Activated T-cell treated with anti-CD3 and anti-CD28 coated beads, Interleukin-2, amount 50 U/mL, for 72 hours (primary cell): ENCODE measurements around the gene TMEM184B. TPM values are rescaled to one million over a fixed set of nuclear protein-coding genes. Genes with fewer than 3 reads are reported as not detected.

Experiments
- ATAC-seq, 2 donors: fragments of 150-1000 bp; cut with Tn5 transposase; replicated peaks in 1 of 2; 2 replicates each; pipeline ENCODE4 v1.10.0; 2021; ENCODE audit warnings: moderate library complexity in 2 of 2, mild to moderate bottlenecking in 1 of 2
- DNase-seq, 2 donors: peaks; one replicate each; pipeline ENCODE4 v3.0.0; 2021 to 2022; ENCODE audit warnings: mixed read lengths in 1 of 2
- H3K27ac Mint-ChIP-seq: one replicate; pipeline ENCODE4 v1.8.0; 2022; ENCODE audit warnings: mild to moderate bottlenecking, moderate library complexity, mixed read lengths
- H3K27me3 Mint-ChIP-seq: one replicate; pipeline ENCODE4 v1.8.0; 2022; ENCODE audit warnings: low read depth, mixed read lengths
- H3K36me3 Mint-ChIP-seq, 2 donors: one replicate each; pipeline ENCODE4 v1.8.0; 2022; ENCODE audit warnings: mixed read lengths in 2 of 2, mild to moderate bottlenecking in 1 of 2; ENCODE audit not compliant: insufficient read depth in 2 of 2
- H3K4me1 Mint-ChIP-seq: one replicate; pipeline ENCODE4 v1.8.0; 2022; ENCODE audit warnings: low read depth, mixed read lengths
- H3K4me3 Mint-ChIP-seq, 2 donors: one replicate each; pipeline ENCODE4 v1.8.0; 2022; ENCODE audit warnings: mild to moderate bottlenecking in 2 of 2, mixed read lengths in 2 of 2, moderate library complexity in 2 of 2
- H3K9me3 Mint-ChIP-seq, 2 donors: one replicate each; pipeline ENCODE4 v1.8.0; 2022; ENCODE audit warnings: mixed read lengths in 2 of 2
- total RNA-seq, 2 donors: library from RNA; stranded (reverse); gene quantifications; one replicate each; pipeline ENCODE4 v1.2.3, GENCODE V29; 2022

Gene TMEM184B
- total RNA-seq, 2 donors from 2014 or later = 22.9 to 27.5 TPM

- DNase-seq = no peak
- Mint-ChIP-seq H3K36me3 (peaks cover 0 to 9% of the 10 kb centered on the region in 2 donors), H3K27me3 (no peaks in the 10 kb centered on the region), H3K4me1 (peaks cover 9% of the 10 kb centered on the region), H3K27ac (no peak overlapping the region), H3K4me3 (no peak overlapping the region), H3K9me3 (no peaks in the 10 kb centered on the region)
- ATAC-seq = no peak
These were observed 27.6 kb upstream of the TMEM184B start for GRCh38 chr22:38300197-38300945.

GRCh38 chr22:38299770-38300102 is 26.9 kb upstream of the TMEM184B start:
- DNase-seq (no peak), ATAC-seq (no peak)
- H3K36me3 Mint-ChIP-seq = peaks cover 0 to 9% of the 10 kb centered on the region in 2 donors
- peaks cover 2% of the 10 kb centered on the region for H3K4me1 Mint-ChIP-seq
- no peaks in the 10 kb centered on the region for H3K9me3 Mint-ChIP-seq
- no peak overlapping the region for H3K4me3 Mint-ChIP-seq
- no peaks in the 10 kb centered on the region for H3K27me3 Mint-ChIP-seq
- no peak overlapping the region for H3K27ac Mint-ChIP-seq

DNA sequence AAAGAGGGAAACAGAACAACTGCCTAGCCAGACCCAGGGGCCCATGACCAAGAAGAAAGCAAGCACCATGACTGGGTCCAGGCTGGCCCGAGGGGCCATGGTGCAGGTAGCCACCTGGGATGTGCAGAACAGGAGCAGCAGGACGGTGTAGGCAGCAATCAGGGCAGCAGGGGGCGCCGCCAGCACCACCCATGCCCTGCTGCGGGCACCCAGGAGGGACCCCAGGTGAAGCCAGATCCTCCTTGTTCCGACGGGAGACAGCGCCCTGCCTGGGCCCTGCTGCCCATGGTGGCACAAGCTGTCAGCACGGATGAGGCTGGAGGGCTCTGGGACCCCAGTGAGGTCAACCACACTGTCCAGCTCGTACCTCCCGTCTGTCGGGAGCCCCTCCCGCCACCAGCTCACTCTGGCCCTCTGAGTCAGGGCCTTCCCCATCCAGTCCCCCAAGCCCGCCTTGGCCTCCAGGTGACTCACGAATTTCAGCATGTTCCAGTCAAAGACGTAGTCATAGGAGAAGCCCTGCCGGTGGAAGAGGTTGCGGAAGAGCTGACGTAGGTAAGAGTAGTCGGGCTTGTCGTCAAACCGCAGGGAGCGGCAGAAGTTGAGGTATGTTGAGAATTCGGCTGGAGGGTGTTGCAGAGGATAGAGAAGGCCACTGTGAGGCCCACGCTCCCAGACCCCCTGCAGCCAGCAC is 25.6 kb upstream of the TMEM184B start:
- H3K27me3 Mint-ChIP-seq = no peaks in the 10 kb centered on the region
- H3K4me1 Mint-ChIP-seq = no peaks in the 10 kb centered on the region
- no peak overlapping the region for H3K27ac Mint-ChIP-seq
- no peak overlapping the region for H3K4me3 Mint-ChIP-seq
- H3K9me3 Mint-ChIP-seq = no peaks in the 10 kb centered on the region
- H3K36me3 Mint-ChIP-seq = peaks cover 0 to 7% of the 10 kb centered on the region in 2 donors
- peak; percentile 47 to 58 for DNase-seq
- ATAC-seq = peak; percentile 63 to 64

DNA sequence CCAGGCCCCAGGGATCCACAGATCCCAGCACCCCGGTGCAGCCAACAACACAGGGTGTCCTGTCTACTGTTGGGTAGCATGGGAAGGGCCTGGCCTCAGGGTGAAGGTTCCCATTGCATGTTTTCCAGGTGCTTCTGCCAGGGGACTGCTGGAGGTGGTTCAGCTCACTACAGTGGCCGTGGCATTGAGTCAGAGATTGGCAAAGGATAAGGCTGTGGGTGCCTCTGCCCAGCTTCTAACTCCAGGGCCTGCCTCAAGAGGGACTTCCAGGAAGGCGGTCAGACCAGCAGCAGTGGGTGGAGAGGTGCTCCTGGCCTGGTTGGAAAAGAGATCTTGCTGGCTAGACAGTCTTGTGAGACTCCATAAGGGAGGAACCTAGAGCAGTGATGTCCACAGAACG is 23.6 kb upstream of the TMEM184B start:
- Mint-ChIP-seq H3K27me3 (no peaks in the 10 kb centered on the region), H3K36me3 (peaks cover 0 to 3% of the 10 kb centered on the region in 2 donors), H3K9me3 (no peaks in the 10 kb centered on the region), H3K27ac (no peak overlapping the region), H3K4me1 (no peaks in the 10 kb centered on the region), H3K4me3 (no peak overlapping the region)
- ATAC-seq (no peak), DNase-seq (no peak)

DNA sequence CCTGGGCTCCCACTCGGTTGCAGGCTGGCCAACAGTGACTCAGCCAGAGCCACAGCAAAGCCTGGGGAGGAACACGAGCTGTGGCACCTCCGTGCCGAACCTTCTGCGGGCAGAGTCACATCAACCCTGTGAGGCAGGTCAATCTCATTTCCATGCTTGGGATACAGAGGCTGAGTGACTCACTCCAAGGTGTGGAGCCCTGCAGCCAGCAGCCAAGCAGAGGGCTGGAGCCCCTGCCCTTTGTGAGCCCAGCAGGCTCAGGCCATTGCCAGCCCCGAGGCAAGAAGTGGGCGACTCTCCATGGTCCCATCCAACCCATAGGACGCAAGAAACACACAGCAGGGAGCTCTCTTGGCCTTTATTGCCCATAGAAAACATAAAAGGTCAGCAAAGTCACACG is 23.1 kb upstream of the TMEM184B start:
- H3K9me3 Mint-ChIP-seq = no peaks in the 10 kb centered on the region
- no peak overlapping the region for H3K27ac Mint-ChIP-seq
- ATAC-seq = no peak
- H3K27me3 Mint-ChIP-seq = no peaks in the 10 kb centered on the region
- DNase-seq = no peak
- no peak overlapping the region for H3K4me3 Mint-ChIP-seq
- peaks cover 0 to 3% of the 10 kb centered on the region in 2 donors for H3K36me3 Mint-ChIP-seq
- no peaks in the 10 kb centered on the region for H3K4me1 Mint-ChIP-seq

- no peak overlapping the region for H3K27ac Mint-ChIP-seq
- DNase-seq = no peak
- no peaks in the 10 kb centered on the region for H3K9me3 Mint-ChIP-seq
- no peak overlapping the region for H3K4me3 Mint-ChIP-seq
- no peak for ATAC-seq
- no peaks in the 10 kb centered on the region for H3K27me3 Mint-ChIP-seq
- peaks cover 0 to 3% of the 10 kb centered on the region in 2 donors for H3K36me3 Mint-ChIP-seq
- H3K4me1 Mint-ChIP-seq = no peaks in the 10 kb centered on the region
These were observed 22.5 kb upstream of the TMEM184B start for GRCh38 chr22:38295339-38295738.

DNA sequence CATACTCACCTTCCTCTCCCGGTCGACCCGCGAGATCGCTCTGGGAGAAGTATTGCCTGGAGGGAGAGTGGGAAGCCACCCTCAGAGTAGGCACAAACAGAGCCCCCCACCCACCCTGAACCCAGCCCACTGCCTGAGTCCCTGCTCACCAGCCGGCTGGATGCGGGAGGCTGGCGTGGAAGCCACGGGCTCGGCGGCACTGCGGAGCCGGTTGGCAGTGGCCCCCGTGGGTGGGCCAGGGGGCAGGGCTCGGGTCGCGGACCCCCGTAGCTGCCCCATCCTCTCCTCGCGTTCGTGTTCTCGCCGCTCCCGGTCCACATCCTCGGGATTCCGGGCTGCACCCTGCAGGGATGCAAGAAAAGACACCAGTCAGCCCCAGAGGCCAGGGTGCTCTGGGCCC is 21.4 kb upstream of the TMEM184B start:
- H3K4me1 Mint-ChIP-seq = no peaks in the 10 kb centered on the region
- H3K9me3 Mint-ChIP-seq = no peaks in the 10 kb centered on the region
- DNase-seq = no peak
- H3K27me3 Mint-ChIP-seq = no peaks in the 10 kb centered on the region
- H3K27ac Mint-ChIP-seq = no peak overlapping the region
- H3K4me3 Mint-ChIP-seq = no peak overlapping the region
- H3K36me3 Mint-ChIP-seq = no peaks in the 10 kb centered on the region
- no peak for ATAC-seq

DNA sequence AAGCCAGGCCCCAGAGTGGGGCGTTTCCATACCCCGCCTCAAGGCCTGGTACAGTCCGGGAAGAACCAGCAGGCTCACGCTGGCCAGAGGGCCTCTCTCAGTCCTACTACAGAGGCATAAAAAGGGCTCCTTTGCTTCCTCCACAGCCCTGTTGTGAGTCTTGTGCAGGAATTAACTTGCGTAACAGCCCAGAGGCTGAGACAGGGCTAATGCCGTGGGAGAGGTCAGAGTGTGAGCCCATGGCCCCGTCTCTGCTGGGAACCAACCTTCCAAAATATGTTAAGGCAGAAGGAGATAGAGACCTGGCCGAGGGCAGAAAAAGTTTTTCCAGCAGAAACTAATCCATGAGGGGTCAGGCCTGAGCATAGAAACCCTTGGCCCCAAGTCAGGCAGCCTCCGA is 19.9 kb upstream of the TMEM184B start:
- no peaks in the 10 kb centered on the region for H3K27me3 Mint-ChIP-seq
- H3K36me3 Mint-ChIP-seq = no peaks in the 10 kb centered on the region
- H3K4me3 Mint-ChIP-seq = no peak overlapping the region
- no peaks in the 10 kb centered on the region for H3K9me3 Mint-ChIP-seq
- no peak for ATAC-seq
- DNase-seq = no peak
- no peaks in the 10 kb centered on the region for H3K4me1 Mint-ChIP-seq
- no peak overlapping the region for H3K27ac Mint-ChIP-seq

DNA sequence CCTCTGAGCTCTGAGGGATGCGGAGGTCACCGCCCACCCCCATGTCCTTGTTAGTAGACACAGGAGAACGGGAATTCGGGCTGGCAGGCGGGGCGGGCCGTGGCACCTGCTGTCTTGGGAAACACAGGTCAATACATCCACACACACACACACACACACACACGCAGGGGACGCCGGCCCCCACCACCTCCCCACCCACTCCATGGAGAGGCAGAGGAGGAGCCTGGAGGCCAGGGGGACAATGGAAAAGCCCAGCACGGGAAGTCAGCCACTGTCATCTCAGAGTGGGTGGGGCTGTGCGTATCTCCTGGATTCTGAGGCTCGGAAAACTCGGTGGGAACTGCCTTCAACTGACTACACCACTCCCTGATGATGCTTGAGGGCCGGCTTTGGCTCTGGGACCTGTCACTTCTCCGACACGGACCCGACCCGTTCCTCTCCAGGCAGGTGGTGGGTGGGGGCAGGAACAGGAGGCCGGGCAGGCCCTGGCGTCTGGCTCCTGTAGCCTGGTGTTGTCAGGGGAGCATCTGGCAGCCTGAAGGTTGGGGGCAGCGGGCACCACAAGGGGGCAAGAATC is 18.5 kb upstream of the TMEM184B start:
- no peaks in the 10 kb centered on the region for H3K9me3 Mint-ChIP-seq
- ATAC-seq = no peak
- no peaks in the 10 kb centered on the region for H3K27me3 Mint-ChIP-seq

DNA sequence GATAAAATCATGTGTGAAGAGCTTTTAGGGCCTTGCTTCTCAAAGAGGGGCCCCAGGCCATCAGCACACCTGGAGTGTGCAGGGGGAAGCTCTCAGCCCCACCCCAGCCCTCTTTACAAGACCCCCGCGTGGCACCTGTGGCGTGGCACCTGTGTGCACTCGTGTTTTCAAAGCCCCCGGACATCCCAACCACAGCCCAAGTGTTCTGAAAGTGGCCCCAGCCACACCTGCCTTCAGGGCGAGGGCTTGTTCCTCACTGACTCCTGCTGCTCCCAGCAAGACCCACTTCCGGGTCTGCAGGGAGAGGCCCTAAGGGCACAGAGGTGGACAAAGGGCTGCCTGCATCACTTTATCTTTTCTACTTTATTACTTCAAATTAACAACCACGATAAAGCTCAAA is 17.5 kb upstream of the TMEM184B start:
- Mint-ChIP-seq H3K9me3 (no peaks in the 10 kb centered on the region), H3K36me3 (no peaks in the 10 kb centered on the region), H3K4me3 (no peak overlapping the region), H3K4me1 (no peaks in the 10 kb centered on the region), H3K27ac (no peak overlapping the region), H3K27me3 (no peaks in the 10 kb centered on the region)
- ATAC-seq (no peak), DNase-seq (no peak)

More for the DNA sequence above, 18.5 kb upstream of the TMEM184B start:
- Mint-ChIP-seq H3K4me3 (no peak overlapping the region), H3K36me3 (no peaks in the 10 kb centered on the region), H3K4me1 (no peaks in the 10 kb centered on the region), H3K27ac (no peak overlapping the region)
- DNase-seq = no peak

DNA sequence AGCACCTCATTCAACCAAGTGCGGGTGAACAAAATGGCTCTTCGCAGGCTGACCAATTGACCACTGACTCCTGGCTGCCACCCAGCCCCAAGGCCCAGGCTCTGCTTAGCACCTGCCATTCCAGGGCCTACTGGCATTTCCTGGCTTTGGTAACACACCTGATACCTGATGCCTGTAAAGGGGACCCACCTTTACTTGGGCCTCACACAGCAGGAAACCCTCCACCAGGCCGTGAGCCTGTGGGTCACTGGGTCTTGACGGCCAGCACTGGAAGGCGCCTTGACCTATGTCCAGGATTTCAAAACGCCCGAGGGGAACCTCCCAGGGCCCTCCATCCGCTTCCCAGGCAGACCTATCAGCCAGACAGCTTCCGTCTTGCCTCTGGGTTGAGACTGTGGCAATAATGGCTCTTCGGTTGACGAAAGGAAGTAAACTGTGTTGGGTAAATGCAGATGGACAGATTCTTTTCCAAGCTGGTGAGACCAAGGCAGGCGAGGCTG is 16.8 kb upstream of the TMEM184B start:
- no peaks in the 10 kb centered on the region for H3K9me3 Mint-ChIP-seq
- H3K27ac Mint-ChIP-seq = no peak overlapping the region
- no peak for DNase-seq
- ATAC-seq = no peak
- H3K4me3 Mint-ChIP-seq = no peak overlapping the region
- no peaks in the 10 kb centered on the region for H3K27me3 Mint-ChIP-seq
- H3K4me1 Mint-ChIP-seq = no peaks in the 10 kb centered on the region
- no peaks in the 10 kb centered on the region for H3K36me3 Mint-ChIP-seq

- DNase-seq = no peak
- no peak overlapping the region for H3K4me3 Mint-ChIP-seq
- H3K27me3 Mint-ChIP-seq = no peaks in the 10 kb centered on the region
- no peaks in the 10 kb centered on the region for H3K36me3 Mint-ChIP-seq
- no peaks in the 10 kb centered on the region for H3K4me1 Mint-ChIP-seq
- ATAC-seq = no peak
- H3K27ac Mint-ChIP-seq = no peak overlapping the region
- H3K9me3 Mint-ChIP-seq = no peaks in the 10 kb centered on the region
These were observed 14.3 kb upstream of the TMEM184B start for GRCh38 chr22:38286915-38287669.

GRCh38 chr22:38285018-38285417 is 12.2 kb upstream of the TMEM184B start:
- Mint-ChIP-seq H3K4me1 (no peaks in the 10 kb centered on the region), H3K27me3 (peaks cover 6% of the 10 kb centered on the region)
- ATAC-seq = no peak

More at GRCh38 chr22:38285018-38285417, 12.2 kb upstream of the TMEM184B start:
- Mint-ChIP-seq H3K9me3 (no peaks in the 10 kb centered on the region), H3K36me3 (no peaks in the 10 kb centered on the region), H3K27ac (no peak overlapping the region), H3K4me3 (no peak overlapping the region)
- no peak for DNase-seq
